ENCODE measurements around the gene FAM98B.

- TF ChIP-seq CTCF (conservative IDR thresholded peaks at IDR 0.05 in 1 of 2, IDR thresholded peaks at IDR 0.05 in 1 of 2; ENCODE audit: low read depth in 1 of 2, low read length in 2 of 2) (no peak), EZH2 (IDR thresholded peaks at IDR 0.05; ENCODE audit: low read length, missing control alignments) (no peak)
Measured at GRCh38 chr15:38499651-38500050, 45.7 kb downstream of the FAM98B start.

Measured in fibroblast of lung (primary cell).